Stimulated activated CD4-positive, alpha-beta T cell treated with anti-CD3 and anti-CD28 coated beads, Interleukin-15, amount 100 ng/mL, for 1 hour (primary cell): ENCODE measurements around the gene PPP2R5A.
"Not testable (repeated sequence)": the region's sequence is repeated elsewhere in the genome, so short reads cannot be mapped to it uniquely, and the experiment has no call there.

Experiments used
- DNase-seq, 2 donors: peaks; one replicate each; pipeline ENCODE4 v3.0.0-alpha.2; 2020; ENCODE audit warnings: low read depth in 1 of 2, low spot score in 1 of 2

PPP2R5A gene

DNA sequence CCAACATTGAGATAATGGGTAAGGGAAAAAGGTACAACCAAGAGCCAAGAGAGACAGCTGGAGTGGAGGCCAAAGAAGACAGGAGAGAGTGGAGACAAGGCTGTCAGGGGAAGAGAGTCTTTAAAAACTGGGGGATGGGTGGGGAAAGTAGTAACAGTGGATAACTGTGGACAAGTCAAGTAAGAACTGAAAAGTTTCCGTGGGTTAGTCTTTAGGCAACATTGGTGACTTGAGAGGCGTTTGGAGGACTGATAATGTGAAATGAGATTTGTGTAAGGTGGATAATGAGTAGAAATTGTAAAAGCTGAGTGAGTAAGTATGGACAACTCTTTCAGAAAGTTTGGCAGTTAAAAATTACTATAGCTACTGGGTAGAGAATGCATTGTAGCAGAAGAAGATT, 10.4 kb downstream of the PPP2R5A start:
- no peak for DNase-seq

DNA sequence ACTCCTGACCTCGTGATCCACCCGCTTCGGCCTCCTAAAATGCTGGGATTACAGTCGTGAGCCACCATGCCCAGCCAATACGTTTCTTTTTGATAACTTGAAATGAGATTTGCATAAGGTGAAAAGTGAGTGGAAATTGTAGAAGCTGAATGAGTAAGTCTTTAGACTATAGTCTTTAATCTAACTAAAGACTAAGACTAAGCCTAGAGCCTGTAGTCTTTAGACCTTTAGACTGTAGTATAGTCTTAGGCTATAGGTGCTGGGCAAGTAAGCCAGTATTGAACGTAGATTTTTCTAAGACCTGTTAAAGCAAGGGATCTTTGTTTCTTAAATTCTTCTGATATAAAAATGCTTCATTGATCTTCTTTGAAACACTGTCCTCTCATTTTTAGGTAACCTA, 12.1 kb downstream of the PPP2R5A start:
- DNase-seq = no peak

DNA sequence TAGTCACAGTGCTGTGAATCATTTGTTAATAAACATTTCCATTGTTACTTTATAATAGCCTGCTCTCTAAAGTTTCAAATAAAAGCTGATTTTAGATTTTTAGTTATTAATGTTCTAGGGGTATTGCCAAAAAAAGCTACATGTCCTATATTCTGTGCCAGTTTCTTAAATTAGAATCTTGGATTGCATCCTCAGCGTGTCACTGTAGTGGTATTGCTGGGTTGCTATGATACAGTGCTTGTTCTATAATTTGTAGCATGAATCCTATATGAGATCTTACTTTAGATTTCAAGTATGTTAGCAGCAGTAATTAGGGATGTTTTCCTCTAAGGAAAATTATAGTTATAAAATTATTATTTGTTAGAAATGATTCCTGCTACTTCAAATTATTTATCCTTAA, 16.4 kb downstream of the PPP2R5A start:
- DNase-seq = no peak

DNA sequence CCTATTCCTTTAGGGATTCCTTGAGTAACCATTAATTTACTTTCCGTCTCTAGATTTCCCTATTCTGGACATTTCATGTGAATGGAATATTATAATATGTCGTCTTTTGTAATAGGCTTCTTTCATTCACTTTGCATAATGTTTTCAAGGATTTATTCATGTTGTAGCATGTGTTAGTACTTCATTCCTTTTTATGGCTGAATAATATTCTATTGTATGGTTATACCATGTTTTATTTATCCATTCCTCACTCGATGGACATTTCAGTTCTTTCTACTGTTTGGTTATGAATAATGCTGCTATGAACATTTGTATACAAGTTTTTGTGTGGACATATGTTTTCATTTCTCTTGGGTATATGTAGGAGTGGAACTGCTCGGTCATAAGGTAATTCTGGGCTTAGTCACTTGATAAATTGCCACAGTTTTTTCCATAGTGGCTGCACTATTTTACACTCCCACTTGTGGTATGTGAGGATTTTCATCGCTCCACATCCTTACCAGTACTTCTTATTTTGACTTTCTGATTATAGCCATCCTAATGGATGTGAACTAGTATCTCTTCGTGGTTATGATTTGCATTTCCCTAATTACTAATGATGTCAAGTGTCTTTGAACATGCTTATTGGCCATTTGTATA, 17.7 kb downstream of the PPP2R5A start:
- DNase-seq = no peak

DNA sequence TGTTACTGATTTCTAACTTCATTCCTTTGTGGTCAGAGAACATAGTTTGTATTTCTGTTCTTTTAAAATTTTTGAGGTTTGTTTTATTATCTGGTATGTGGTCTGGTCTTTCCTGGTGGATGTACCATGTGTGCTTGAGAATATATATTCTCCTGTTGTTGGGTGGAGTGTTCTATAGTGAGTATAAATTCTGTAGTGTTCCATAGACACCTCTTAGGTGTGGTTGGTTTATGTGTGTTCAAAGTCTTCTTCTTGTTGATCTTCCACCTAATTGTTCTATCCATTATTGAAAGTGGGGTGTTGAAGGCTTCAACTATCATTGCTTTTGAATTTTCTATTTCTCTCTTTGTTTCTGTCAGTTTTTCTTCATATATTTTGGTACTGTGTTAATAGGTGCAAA, 20.1 kb downstream of the PPP2R5A start:
- DNase-seq = no peak

DNA sequence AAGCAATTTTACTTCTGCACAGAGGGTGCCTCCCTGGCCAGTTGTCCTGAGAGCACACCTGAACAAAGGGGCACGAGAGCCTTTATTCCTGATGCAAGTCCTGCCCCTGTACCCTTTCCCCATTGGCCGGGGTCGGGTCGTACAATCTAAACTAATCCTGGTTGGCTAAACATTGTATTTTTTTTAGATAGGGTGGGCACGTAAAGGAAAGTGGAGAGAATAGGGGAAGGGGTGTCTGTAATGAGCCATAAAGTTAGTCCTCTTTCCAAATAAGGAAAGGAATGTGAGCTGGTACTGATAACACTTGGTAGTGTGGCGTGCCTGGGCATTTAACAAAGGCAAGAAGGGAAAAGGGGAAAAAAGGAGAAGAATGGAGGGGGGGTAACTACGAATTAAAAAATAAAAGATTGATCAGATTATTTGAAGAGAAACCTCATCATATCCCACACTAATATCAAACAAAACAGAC, 20.8 kb downstream of the PPP2R5A start:
- DNase-seq = not testable (repeated sequence)

DNA sequence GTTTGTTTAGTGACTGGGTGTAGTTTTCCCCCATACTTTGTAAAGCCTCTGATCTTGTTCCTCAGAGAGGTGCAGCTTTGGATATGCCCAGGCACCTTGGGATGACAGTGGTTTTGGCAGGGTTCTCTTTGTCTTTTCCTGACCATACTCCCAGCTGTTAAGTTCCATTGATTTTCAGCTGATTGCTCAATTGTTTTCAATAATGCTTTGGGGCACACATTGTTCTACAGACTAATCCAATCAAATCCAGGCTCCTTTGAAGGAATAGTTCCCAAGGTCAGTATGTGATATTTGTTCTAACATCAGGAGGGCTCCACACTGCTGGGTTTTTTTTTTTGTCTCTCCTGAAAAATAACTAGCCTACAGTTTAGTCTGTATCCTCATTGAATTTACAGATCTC, 24.8 kb downstream of the PPP2R5A start:
- no peak for DNase-seq

DNA sequence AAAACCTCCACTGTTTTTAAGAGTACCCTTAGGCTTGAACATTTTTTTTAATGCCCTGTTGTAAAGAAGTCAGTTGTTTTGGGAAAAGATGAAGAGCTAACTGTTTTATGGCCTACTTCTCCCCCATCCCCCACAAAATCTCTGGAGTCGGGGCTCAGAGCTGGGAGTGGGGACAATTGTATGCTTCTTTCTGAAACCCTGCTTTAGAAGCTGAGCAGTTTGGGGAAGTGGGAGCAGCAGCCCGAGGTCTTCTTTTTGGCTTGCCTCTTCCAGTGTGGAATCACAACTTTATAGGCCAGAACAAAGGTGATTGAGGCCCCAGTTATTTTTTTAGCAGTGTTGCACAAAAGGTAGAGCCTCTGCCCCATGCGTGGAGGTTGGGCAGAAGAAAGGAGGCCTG, 25.2 kb downstream of the PPP2R5A start:
- no peak for DNase-seq

DNA sequence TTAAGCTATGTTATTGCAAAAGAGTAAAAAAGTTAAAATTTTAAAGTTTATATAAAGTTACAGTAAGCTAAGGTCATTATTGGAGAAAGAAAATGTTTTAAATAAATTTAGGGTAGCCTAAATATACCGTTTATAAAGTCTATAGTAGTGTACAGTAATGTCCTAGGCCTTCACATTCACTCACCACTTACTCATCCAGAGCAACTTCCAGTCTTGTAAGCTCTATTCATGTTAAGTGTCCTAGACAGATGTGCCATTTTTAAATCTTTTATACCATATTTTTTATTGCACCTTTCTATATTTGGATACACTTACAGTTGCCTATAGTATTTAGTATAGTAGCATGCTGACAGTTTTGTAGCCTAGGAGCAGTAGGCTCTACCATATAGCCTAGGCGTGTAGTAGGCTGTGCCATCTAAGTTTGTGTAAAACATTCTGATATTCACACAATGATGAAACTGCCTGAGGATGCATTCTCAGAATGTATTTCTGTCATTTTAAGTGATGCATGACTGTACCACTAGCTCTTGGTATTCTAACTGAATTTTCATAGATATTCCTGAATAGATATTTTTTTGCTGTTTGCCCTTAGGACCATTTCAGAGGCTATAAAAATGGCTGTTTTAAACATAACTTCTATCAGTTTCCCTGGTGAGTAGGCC, 26.8 kb downstream of the PPP2R5A start:
- no peak for DNase-seq

DNA sequence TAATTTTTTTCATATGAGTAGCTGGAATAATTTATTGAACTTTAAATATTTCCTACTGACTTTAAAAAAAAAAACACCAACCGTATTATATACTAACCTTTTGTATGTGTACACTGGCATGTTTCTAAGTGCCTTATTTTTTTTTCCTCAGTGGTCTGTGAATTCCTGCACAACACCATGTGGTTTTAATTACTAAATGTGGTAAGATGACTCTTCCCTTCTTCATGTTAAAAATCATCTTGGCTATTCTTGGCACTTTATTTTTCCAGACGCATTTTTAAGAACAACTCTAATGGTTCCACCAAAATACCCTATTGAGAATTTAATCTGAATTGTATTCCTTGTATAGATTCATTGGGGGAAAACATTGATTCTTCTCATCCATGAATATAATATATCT, 28.4 kb downstream of the PPP2R5A start:
- no peak for DNase-seq

DNA sequence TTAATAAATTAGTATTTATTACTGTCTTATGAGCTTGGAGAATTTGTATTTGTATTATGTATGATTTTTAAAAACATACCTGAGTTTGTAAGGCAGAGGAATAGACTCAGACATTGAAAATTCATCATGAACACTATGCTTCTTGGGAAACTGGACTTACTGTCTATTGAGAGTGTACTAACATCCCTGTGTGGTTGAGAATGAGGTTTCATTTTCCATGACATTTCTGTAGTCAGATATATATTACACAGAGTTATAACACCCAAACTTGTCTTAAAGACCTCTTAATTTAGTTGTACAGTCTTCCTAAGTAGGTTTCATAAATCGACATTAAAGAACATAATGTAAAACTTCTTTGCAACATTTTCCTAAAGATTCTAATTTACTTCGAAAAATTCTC, 30.0 kb downstream of the PPP2R5A start:
- DNase-seq = no peak

DNA sequence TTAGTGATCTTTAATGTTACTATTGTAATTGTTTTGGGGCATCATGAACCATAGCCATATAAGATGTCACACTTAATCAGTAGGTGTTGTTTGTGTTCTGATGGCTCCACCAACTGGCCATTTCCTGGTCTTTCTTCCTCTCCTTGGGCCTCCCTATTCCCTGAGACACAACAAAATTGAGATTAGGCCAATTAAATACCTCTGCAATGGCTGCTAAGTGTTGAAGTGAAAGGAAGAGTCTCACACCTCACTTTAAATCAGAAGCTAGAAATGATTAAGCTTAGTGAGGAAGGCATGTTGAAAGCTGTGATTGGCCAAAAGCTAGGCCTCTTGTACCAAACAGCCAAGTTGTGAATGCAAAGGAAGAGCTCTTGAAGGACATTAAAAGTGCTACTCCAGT, 30.7 kb downstream of the PPP2R5A start:
- DNase-seq = no peak

DNA sequence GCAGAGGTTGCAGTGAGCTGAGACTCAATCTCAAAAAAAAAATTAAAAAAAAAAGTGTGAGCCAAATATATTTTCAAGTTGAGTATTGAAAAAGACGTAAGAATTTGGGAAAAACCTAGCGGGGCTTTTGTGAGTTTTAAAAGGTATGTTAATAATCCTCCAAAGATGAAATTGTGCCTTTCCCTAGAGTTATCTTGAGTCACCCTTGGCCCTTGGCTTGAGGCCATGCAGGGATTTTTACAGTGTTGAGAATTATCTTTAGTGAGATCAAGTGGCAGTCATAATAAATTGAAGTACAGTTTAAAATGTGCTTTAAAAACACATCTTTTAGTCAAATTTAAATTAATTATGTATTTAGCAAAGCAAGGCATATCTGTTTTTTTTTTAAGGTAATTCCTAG, 32.7 kb downstream of the PPP2R5A start:
- no peak for DNase-seq

DNA sequence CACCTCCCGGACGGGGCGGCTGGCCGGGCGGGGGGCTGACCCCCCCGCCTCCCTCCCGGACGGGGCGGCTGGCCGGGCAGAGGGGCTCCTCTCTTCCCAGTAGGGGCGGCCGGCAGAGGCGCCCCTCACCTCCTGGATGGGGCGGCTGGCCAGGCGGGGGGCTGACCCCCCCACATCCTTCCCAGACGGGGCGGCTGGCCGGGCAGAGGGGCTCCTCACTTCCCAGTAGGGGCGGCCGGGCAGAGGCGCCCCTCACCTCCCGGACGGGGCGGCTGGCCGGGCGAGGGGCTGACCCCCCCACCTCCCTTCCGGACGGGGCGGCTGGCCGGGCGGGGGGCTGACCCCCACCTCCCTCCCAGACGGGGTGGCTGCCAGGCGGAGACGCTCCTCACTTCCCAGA, 35.8 kb downstream of the PPP2R5A start:
- DNase-seq = not testable (repeated sequence)

DNA sequence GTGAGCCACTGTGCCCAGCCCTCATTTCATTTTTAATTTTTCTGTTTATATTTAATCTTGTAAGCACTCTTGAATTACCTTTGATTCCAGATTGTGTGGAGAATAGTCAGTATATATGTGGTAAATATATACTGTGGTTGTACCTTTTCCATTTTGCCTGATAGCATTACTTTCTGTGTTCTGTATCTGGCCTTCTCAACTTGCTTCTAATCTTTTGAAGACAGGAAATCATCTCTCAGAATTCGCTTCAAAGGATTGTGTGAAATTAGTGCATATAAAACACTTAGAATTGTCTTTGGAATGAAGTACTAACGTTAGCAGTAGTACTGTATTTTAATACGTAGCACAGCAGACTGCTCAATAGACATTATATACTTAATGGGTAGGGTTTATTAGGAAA, 37.9 kb downstream of the PPP2R5A start:
- no peak for DNase-seq

DNA sequence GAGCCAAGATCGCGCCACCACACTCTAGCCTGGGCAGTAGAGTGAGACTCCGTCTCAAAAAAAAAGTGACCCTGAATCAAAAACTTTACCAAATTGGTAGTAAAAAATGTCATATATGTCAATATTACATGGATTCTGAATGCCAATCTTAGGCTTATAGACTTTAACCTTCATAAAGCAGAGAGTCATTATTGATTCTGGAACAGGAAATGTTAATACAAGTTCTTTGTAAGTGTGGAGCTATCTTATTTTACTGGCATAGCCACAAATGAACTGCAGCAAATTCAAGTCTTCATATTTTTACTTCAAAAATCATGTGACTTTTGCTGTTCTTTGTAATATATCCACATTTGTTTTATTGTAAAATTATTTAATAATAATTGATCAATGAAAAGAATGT, 41.3 kb downstream of the PPP2R5A start:
- DNase-seq = no peak

DNA sequence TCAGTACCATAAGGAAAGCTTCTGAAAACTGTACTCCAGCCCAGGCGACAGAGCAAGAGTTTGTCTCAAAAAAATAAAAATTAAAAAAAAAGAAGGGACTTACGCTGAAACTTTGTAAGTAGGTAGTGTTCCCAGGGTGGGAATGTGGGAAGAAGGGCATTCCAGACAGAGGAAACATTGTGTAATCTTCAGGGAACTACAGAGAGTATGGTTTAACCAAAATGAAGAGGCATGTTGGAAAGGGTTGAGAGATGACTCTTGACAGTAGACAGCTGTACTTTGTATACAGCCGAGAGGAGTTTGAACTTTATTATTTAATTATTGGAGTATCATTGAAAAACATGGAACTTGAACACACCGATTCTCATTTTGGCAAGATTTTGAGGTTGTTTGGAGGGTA, 43.0 kb downstream of the PPP2R5A start:
- DNase-seq = no peak

DNA sequence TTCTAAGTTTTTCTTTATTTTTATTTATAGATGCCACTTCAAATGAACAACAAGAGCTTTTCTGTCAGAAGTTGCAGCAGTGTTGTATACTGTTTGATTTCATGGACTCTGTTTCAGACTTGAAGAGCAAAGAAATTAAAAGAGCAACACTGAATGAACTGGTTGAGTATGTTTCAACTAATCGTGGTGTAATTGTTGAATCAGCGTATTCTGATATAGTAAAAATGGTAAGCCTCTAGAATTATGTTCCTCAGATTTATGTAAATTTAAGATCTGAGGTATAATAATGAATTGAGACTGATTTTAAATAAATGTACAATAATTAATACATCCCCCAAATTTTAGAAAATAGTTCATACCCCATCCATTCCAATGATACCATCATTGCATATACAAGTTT, 43.9 kb downstream of the PPP2R5A start:
- DNase-seq = no peak

DNA sequence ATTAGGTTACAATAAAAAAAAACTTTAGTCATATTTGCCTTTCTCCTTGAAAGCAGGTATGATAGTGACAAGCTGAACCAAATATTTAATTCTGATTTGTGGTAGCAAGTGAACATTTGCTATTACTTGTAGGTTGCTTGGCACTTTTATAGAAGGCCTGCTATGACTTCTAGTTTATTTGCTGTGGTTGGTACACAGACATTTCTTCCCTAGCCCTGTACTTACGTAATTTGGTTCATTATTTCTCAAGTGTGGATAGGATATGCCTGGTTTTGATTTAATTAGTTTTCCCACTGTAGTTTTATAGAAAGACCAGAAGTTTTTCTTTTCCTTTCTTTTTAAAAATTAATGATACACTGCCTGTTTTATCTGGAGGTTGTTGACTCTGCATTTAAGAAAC, 55.9 kb downstream of the PPP2R5A start:
- DNase-seq = no peak

DNA sequence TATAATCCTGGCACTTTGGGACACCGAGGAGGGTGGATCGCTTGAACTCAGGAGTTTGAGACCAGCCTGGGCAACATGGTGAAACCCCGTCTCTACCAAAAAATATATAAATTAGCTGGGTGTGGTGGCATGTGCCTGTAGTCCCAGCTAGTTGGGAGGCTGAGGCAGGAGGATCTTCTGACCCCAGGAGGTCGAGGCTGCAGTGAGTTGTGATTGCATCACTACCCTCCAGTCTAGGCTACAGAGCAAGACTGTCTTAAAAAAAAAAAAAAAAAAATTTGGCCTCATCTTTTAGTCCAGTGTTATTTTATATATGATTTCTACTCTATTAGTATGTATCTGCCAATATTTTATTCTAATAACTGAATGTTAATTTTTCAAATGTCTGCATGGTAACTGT, 59.7 kb downstream of the PPP2R5A start:
- DNase-seq = no peak

DNA sequence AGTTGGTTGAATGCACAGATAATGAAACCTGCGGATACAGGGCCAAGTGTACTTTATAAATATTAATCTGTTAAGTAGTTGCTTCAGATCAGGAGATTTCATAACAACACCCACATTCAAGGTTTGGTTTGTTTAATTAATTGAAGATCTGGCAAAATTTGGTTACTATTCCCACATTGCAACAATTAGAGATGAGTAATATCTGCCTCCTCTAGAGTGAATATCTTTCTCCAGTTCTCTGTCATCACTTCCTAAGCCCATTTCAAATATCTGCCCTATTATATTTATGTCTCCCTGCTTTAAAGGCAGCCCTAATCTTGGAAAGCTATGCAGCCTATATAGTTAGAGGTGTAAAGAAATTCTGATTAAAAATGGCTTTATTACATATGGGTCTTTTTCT, 61.4 kb downstream of the PPP2R5A start:
- no peak for DNase-seq

DNA sequence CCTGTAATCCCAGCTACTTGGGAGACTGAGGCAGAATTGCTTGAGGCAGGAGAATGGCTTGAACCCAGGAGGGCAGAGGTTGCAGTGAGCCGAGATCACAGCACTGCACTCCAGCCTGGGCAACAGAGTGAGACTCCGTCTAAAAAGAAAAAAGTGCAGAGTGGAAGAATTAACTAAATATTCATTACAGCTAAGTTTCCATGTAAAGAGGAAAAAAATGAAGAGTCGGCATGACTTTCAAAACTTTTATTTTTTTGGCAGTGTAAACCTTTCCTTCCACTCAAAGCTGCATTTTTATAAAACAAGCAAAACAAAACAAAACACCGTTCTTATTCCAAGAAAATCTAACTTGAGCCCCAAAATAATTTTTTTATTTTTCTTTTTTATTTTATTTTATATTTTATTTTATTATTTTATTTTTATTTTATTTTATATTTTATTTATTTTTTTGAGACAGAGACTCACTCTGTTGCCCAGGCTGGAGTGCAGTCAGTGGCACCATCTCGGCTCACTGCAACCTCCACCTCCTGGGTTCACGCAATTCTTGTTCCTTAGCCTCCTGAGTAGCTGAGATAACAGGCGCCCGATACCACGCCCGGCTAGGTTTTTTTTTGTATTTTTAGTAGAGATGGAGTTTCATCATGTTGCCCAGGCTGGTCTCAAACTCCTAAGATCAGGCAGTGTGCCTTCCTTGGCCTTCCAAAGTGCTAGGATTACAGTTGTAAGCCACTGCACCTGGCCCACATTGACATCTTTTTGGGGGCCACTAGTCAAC, 66.6 kb downstream of the PPP2R5A start:
- no peak for DNase-seq
